B cell (primary cell): ENCODE results near the gene VSTM2B.

Experiments used
- CTCF ChIP-seq: fragments of 200-600 bp; IDR thresholded peaks from one replicate; pipeline ENCODE4 v1.8.0; 2022; ENCODE audit warnings: antibody characterized with exemption, mild to moderate bottlenecking
- EZH2 ChIP-seq: IDR thresholded peaks from 2 replicates; pipeline ENCODE4 v1.6.1; 2012; ENCODE audit warnings: borderline replicate concordance, low read depth, mild to moderate bottlenecking, moderate library complexity, low read length; ENCODE audit not compliant: insufficient read depth, poor library complexity, severe bottlenecking

- no peak for TF ChIP-seq EZH2
- no peak for TF ChIP-seq CTCF
Observed at GRCh38 chr19:29489172-29489951, 36.4 kb upstream of the VSTM2B start.
